Measurements from ENCODE around the gene PIM3. TPM values are rescaled to one million over a fixed set of nuclear protein-coding genes. Genes with fewer than 3 reads are reported as not detected.

PIM3 gene
- total and polyA plus RNA-seq, 2 of the 8 experiments (the other 6 are each of a cell fraction or from before 2014, with no cell fraction given): 22.6 to 30.0 TPM

DNA sequence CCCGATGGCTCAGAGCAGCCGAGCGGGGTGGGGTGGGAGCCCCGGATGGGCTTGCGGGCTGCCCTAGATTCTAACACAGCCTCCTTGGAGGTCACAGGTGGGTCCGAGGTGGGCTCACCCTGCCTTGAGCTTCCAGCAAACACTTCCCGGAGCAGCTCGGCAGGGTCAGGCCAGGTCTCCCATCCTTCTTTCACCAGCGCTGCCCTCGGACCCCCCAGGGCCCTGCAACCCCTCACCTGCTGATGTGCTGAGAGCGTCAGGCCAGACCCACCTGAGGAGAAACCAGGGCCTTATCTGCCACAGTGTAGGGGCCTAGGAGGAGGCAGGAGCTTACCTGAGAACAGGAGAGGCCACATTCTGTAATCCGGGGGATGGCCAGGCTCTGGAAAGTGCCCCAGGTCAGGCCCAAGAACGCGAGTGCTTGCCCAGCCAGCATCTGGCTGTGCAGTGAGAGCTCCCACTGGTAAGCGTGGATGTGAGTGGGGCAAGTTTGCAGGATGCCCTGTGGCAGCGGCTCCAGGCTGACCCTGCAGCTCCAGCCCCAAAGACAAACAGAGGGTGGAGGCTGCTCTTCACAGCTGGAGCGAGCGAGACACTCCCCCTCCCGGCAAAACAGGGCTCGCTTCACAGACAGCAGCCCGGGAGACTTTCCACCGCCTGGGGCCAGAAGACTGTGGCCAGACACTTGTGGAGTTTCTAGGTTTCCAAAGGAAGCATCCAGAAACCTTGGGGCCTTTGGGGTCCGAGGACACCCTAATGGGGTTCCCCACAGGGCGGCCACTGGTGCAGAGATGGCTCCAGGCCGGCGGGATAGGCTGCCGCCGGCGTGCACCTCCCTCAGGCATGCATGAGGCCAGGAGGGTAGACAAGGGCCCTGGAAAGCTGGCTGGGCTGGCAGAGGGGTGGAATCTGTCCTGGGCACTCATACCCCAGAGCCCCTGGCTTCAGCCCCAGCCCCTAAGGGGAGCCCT is 51.9 kb downstream of the PIM3 start, which contains the start of gene IL17REL:
Gene IL17REL, minus strand, starts transcription at position 555 of the 971 bp plus-strand sequence. Its CDS starts 119 bp downstream, at position 436.
- Histone ChIP-seq H3K23ac (ENCODE audit: insufficient read length) (no peak within 1 kb of the TSS), H2BK15ac (ENCODE audit: low read length) (0 out of 2 replicates have a peak within 1 kb of the TSS, but pooled peaks have one; percentile 61), H3K4ac (replicated peaks; ENCODE audit: insufficient read length, low read depth, low read length) (no peak within 1 kb of the TSS), H3K23me2 (ENCODE audit: low read depth, low read length) (peaks cover 9% of the 10 kb centered on the region; the same call in 1 of the 2 replicates), H2AFZ (ENCODE audit: low read length) (no peak within 1 kb of the TSS), H4K5ac (ENCODE audit: insufficient read length, low read depth, low read length) (no peak within 1 kb of the TSS), H3K4me1 (replicated peaks in 1 of 4; ENCODE audit: control insufficient read depth in 3 of 4, insufficient read depth in 4 of 4, low read length in 3 of 4) (peaks cover 0 to 25% (median 16%) of the 10 kb centered on the region in 4 experiments; a peak in 6 of 7 replicates), H4K91ac (replicated peaks; ENCODE audit: insufficient read length, low read length) (no peak within 1 kb of the TSS), H3K18ac (ENCODE audit: extremely low read depth, low read length) (no peak within 1 kb of the TSS), H3K4me2 (ENCODE audit: insufficient read depth in 1 of 2, low read depth in 2 of 2, low read length in 2 of 2) (peak within 1 kb of the TSS; percentile 26 to 75; a peak in 3 of 4 replicates), H3K79me2 (ENCODE audit: control insufficient read depth in 1 of 2, insufficient read depth in 2 of 2, low read length in 2 of 2) (no peaks in the 10 kb centered on the region), H2BK120ac (replicated peaks; ENCODE audit: low read depth, low read length) (no peak within 1 kb of the TSS), H2AK5ac (ENCODE audit: low read depth, low read length) (no peak within 1 kb of the TSS), H3K27ac (ENCODE audit: low read depth, low read length) (no peak within 1 kb of the TSS), H3K79me1 (ENCODE audit: low read depth, low read length) (no peaks in the 10 kb centered on the region; the same call in 1 of the 2 replicates), H4K8ac (ENCODE audit: extremely low read depth, insufficient read depth, low read length) (peak within 1 kb of the TSS; percentile 28; the same call in 1 of the 2 replicates), H3K9me3 (ENCODE audit: insufficient read depth in 2 of 2, low read depth in 1 of 2, low read length in 1 of 2) (no peaks in the 10 kb centered on the region), H3K4me3 (ENCODE audit: extremely low read depth in 1 of 4, insufficient read depth in 2 of 4, low read depth in 3 of 4, low read length in 4 of 4) (no peak within 1 kb of the TSS), H3K14ac (ENCODE audit: insufficient read length) (no peak within 1 kb of the TSS), H3K9ac (replicated peaks in 1 of 4; ENCODE audit: extremely low read depth in 1 of 4, low read depth in 3 of 4, low read length in 3 of 4) (no peak within 1 kb of the TSS), H4K20me1 (replicated peaks in 1 of 2; ENCODE audit: control insufficient read depth in 1 of 2, insufficient read depth in 2 of 2, low read length in 2 of 2) (peaks cover 0 to 2% of the 10 kb centered on the region in 2 experiments), H2BK12ac (ENCODE audit: low read depth, low read length) (peak within 1 kb of the TSS; percentile 85; the same call in 1 of the 2 replicates), H3K56ac (replicated peaks; ENCODE audit: insufficient read length, low read depth, low read length) (no peak within 1 kb of the TSS), H2BK20ac (ENCODE audit: low read length) (0 out of 2 replicates have a peak within 1 kb of the TSS, but pooled peaks have one; percentile 48), H2BK5ac (ENCODE audit: low read depth, low read length) (no peak within 1 kb of the TSS), H3K27me3 (replicated peaks in 1 of 4; ENCODE audit: control insufficient read depth in 3 of 4, extremely low read depth in 1 of 4, insufficient read depth in 3 of 4, low read length in 3 of 4) (peaks cover 21 to 60% (median 45%) of the 10 kb centered on the region in 4 experiments), H3K36me3 (ENCODE audit: control insufficient read depth in 2 of 4, insufficient read depth in 4 of 4, low read length in 3 of 4) (no peaks in the 10 kb centered on the region)
- 75% methylated on average over 26 of the region's 29 CpGs; no CpG with 5 or more reads in 1 of the 2 experiments for WGBS, 2 experiments (ENCODE audit: extremely low coverage in 1 of 2, insufficient coverage in 1 of 2, insufficient read length in 1 of 2, insufficient replicate concordance in 2 of 2, low coverage in 1 of 2, low lambda C conversion rate in 2 of 2, missing lambda C conversion rate in 1 of 2)
- peak in 1 of 2 experiments; percentile 54 for DNase-seq (ENCODE audit: low read depth in 1 of 2, low spot score in 2 of 2)
- no peak for FAIRE-seq
- ChIA-PET CTCF (ENCODE audit: partially characterized antibody) (interaction anchor here (0.9 to 2.3 kb wide), 5 partner anchors 19 to 137 kb away, joined by 3 to 11 read pairs (median 5); no protein-coding TSS in a partner anchor), POLR2A (ENCODE audit: partially characterized antibody) (interaction anchor here (0.7 kb wide), 1 partner anchor 82 kb away, joined by 3 read pairs; no protein-coding TSS in a partner anchor)
- TF ChIP-seq CHD1 (IDR thresholded peaks at IDR 0.05; ENCODE audit: low read depth, low read length): no peak
- no peak for TF ChIP-seq NRF1 (IDR thresholded peaks at IDR 0.05; ENCODE audit: low read depth, low read length)
- TF ChIP-seq CHD2 (IDR thresholded peaks at IDR 0.05; ENCODE audit: low read length): no peak

Data from H1 (cell line).